Body of pancreas (tissue), 4 donors: ENCODE measurements around the gene DLAT. TPM values are rescaled to one million over a fixed set of nuclear protein-coding genes. Genes with fewer than 3 reads are reported as not detected.
A peak's percentile ranks its signal among the peaks of the same experiment; 100 is the strongest.

Source experiments
- ATAC-seq: fragments of 150-250 bp; one replicate; pipeline ENCODE4 v1.9.1; 2016
- DNase-seq, 4 donors: peaks; one replicate each; pipeline ENCODE4 v3.0.0-alpha.2; 2019
- H3K27ac ChIP-seq, 4 donors: fragments of 200-600 bp; sonication (generic); 1 replicate in 3 of 4; 2 replicates in 1 of 4; pipeline versions ENCODE4 v1.5.1 to v1.6.1; 2016 to 2019; ENCODE audit warnings: mild to moderate bottlenecking in 1 of 4, mixed read lengths in 1 of 4, moderate library complexity in 1 of 4
- H3K27me3 ChIP-seq, 2 donors: fragments of 200-600 bp; sonication (generic); one replicate each; pipeline ENCODE4 v1.6.0; 2016; ENCODE audit warnings: mild to moderate bottlenecking in 1 of 2
- H3K36me3 ChIP-seq, 2 donors: fragments of 200-600 bp; sonication (generic); replicated peaks in 1 of 2; 2 replicates each; pipeline ENCODE4 v1.5.1; 2016; ENCODE audit warnings: low read depth in 2 of 2; ENCODE audit not compliant: insufficient read depth in 1 of 2
- H3K4me1 ChIP-seq: fragments of 200-600 bp; sonication (generic); one replicate; pipeline ENCODE4 v1.6.0; 2016
- H3K4me3 ChIP-seq, 2 donors: fragments of 200-600 bp; sonication (generic); 1 replicate in 1 of 2; 2 replicates in 1 of 2; pipeline ENCODE4 v1.5.1; 2016 to 2019
- H3K9me3 ChIP-seq, 3 donors: fragments of 200-600 bp; sonication (generic); 1 replicate in 2 of 3; 2 replicates in 1 of 3; pipeline ENCODE4 v1.5.1; 2016
- POLR2A ChIP-seq, 3 donors: fragments of 450-650 bp; IDR thresholded peaks; one replicate each; pipeline ENCODE4 v1.6.1; 2016; ENCODE audit warnings: antibody characterized with exemption in 3 of 3, mild to moderate bottlenecking in 2 of 3
- WGBS, 2 donors: methylation state at CpG; one replicate each; pipeline ENCODE4 v1.1.5; 2017; 5-methylcytosine and 5-hydroxymethylcytosine counted together
- intact Hi-C: fragments of 100-400 bp; cut with DNase I; formaldehyde crosslinking; loops from one replicate; pipeline ENCODE4 v1.15.1; 2023
- total RNA-seq, 2 donors: library from RNA; depleted of rRNA; stranded (reverse); fragments of >200 nt; gene quantifications; one replicate each; pipeline ENCODE4 v1.1.0, GENCODE V29; 2016
- TF ChIP-seq, protein P1 (sequence below), 7 experiments: fragments of 450-650 bp in 4 of 7; fragments of 200-600 bp in 3 of 7; sonication (generic) in 3 of 7; IDR thresholded peaks; one replicate each; pipeline ENCODE4 v1.5.1; 2016 to 2019; ENCODE audit warnings: antibody characterized with exemption in 7 of 7

DLAT gene
- total RNA-seq, 2 donors from 2014 or later = 10.4 to 10.5 TPM

DNA sequence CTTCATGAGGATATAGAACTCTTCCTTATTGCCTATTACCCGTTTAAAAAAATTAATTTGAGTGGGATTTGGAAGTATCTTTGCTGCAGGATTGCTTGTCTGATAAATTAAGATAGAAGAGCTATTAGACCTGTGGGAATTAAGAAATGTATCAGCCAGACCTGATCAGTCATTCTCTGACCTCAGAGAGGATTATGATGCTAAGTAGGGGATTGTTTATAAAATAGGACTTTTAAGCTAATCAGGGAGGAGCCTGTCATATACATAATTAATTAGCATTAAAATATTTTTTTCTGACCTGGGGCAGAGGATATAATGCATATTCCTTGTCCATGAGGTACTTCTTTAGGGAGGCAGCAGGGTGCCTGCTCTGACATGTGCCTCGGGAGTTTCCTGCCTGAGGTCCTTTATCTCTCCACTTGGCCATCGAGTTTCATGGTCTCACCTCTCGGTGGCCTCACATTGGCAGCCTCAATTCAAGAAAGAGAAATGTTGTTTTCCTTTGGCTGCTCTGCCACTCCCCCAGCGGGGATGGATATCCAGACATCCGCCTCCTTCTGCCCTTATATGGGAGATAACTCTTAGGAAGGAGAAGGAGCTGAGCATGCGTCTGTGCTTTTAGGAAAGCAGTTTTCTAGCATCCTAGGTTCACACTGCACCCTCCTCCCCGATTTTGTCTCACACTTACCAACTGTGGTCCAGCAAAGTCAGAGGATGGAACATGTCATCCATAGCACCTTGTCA, 47.0 kb upstream of the DLAT start:
- 46 to 56% methylated on average over 8 of the region's 8 CpGs for WGBS, 2 donors
- H3K27ac ChIP-seq = no peak overlapping the region
- H3K9me3 ChIP-seq = no peaks in the 10 kb centered on the region
- H3K36me3 ChIP-seq = no peaks in the 10 kb centered on the region
- H3K4me1 ChIP-seq = peaks cover 23% of the 10 kb centered on the region
- H3K4me3 ChIP-seq = peak overlapping the region in 1 of 2 donors; percentile 24
- intact Hi-C loops = loop anchor here (5.0 kb wide), 2 partner anchors 41 to 96 kb away; partner anchors contain the start of gene DIXDC1
- TF ChIP-seq, protein P1, sequence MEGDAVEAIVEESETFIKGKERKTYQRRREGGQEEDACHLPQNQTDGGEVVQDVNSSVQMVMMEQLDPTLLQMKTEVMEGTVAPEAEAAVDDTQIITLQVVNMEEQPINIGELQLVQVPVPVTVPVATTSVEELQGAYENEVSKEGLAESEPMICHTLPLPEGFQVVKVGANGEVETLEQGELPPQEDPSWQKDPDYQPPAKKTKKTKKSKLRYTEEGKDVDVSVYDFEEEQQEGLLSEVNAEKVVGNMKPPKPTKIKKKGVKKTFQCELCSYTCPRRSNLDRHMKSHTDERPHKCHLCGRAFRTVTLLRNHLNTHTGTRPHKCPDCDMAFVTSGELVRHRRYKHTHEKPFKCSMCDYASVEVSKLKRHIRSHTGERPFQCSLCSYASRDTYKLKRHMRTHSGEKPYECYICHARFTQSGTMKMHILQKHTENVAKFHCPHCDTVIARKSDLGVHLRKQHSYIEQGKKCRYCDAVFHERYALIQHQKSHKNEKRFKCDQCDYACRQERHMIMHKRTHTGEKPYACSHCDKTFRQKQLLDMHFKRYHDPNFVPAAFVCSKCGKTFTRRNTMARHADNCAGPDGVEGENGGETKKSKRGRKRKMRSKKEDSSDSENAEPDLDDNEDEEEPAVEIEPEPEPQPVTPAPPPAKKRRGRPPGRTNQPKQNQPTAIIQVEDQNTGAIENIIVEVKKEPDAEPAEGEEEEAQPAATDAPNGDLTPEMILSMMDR (IDR thresholded peaks at IDR 0.05) = no peak
- TF ChIP-seq POLR2A (IDR thresholded peaks at IDR 0.05) = no peak
- ATAC-seq = no peak
- no peaks in the 10 kb centered on the region for H3K27me3 ChIP-seq
- DNase-seq = peak in 3 of 4 donors; percentile 21 to 23 (median 22)

DNA sequence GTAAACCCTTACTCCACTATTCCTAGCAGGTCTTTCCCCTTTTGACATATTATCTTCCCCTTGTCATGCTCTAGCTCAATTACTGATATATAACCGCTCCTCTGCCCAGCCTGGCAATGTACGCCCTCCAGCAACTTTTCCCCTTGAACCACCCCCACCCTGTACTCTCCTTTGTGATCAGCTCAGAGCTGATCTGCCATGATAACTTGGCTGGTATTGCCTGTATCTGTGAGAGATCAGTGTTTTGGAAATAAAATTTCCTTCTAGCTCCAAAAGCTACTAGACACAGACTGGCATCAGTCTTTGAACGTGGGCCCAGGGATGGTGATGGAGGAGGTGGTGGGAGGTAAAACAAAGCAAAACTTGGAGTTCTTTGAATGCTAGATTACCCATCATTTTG, 45.1 kb upstream of the DLAT start:
- ATAC-seq (no peak), DNase-seq (no peak)
- Histone ChIP-seq H3K27ac (no peak overlapping the region), H3K27me3 (no peaks in the 10 kb centered on the region), H3K4me3 (no peak overlapping the region), H3K9me3 (no peaks in the 10 kb centered on the region), H3K36me3 (no peaks in the 10 kb centered on the region), H3K4me1 (peaks cover 39% of the 10 kb centered on the region)
- intact Hi-C loops = no loop called here
- TF ChIP-seq, protein P1 (IDR thresholded peaks at IDR 0.05) = no peak
- no peak for TF ChIP-seq POLR2A (IDR thresholded peaks at IDR 0.05)
- WGBS, 2 donors = 70% methylated on average over 3 of the region's 3 CpGs

DNA sequence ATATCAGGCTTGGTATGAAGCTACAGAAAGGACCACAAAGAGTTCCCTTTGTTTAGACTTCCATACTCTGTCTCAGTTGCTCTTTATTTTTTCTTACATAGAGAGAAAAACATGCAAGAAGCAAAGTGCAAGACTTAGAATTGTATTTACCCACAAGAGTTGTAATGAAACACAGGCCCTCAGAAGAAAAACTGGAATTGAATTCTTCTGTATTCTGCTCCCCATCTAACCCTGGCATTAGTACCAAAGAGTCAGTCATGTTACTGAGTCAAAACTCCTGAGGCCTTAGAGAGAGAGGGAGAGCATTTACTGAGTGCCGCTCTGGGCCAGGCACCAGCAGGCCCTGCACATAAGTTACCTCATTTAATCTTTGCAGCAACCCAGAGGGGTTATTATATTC, 43.9 kb upstream of the DLAT start:
- H3K27ac ChIP-seq = peak overlapping the region in 3 of 4 donors; percentile 90 to 94 (median 93)
- no peak for ATAC-seq
- WGBS, 2 donors = 86 to 89% methylated on average over 1 of the region's 1 CpG
- peaks cover 48% of the 10 kb centered on the region for H3K4me1 ChIP-seq
- TF ChIP-seq, protein P1 (IDR thresholded peaks at IDR 0.05) = no peak
- no peak for TF ChIP-seq POLR2A (IDR thresholded peaks at IDR 0.05)
- H3K36me3 ChIP-seq = no peaks in the 10 kb centered on the region
- no peaks in the 10 kb centered on the region for H3K9me3 ChIP-seq
- no peaks in the 10 kb centered on the region for H3K27me3 ChIP-seq
- H3K4me3 ChIP-seq = no peak overlapping the region
- intact Hi-C loops = no loop called here
- no peak for DNase-seq

DNA sequence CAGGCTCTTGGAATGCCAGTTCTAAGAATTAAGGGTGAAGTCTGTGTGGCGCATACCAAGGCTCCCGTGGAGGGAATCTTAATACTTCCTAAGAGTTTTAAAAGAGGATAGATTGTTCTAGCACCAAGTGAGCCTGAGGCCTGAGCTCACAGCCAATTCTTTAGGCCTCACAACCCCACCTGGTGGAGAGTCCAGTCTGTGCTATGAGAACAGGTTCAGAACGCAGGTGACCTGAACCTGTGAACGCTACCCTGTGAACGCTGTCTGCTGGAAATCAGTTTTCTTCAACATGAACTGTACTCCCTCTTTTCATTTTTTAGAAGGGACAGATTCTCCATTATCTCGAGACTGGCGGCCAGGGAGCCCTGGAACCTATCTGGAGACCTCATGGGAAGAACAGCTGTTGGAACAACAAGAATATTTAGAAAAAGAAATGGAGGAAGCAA, 43.2 kb upstream of the DLAT start:
- peak; percentile 90 to 94 (median 92) for DNase-seq
- no peaks in the 10 kb centered on the region for H3K9me3 ChIP-seq
- TF ChIP-seq, protein P1 (IDR thresholded peaks at IDR 0.05) = peak; percentile 58 to 95 (median 91)
- peak; percentile 14 to 82 (median 80) for TF ChIP-seq POLR2A (IDR thresholded peaks at IDR 0.05)
- H3K4me1 ChIP-seq = peaks cover 44% of the 10 kb centered on the region
- ATAC-seq = peak; percentile 90
- H3K27ac ChIP-seq = peak overlapping the region; percentile 86 to 94 (median 92)
- H3K27me3 ChIP-seq = no peaks in the 10 kb centered on the region
- H3K36me3 ChIP-seq = no peaks in the 10 kb centered on the region
- 7 to 16% methylated on average over 7 of the region's 7 CpGs for WGBS, 2 donors
- intact Hi-C loops = no loop called here
- peak overlapping the region; percentile 4 to 15 for H3K4me3 ChIP-seq
